Activated CD4-positive, alpha-beta T cell treated with anti-CD3 and anti-CD28 coated beads, Interleukin-2, amount 10 ng/mL, durations not matched to agents 7 days and 5 days (primary cell): ENCODE measurements around the gene STK40. TPM values are rescaled to one million over a fixed set of nuclear protein-coding genes. Genes with fewer than 3 reads are reported as not detected.

Source experiments
- CTCF ChIA-PET: fragments of 350-600 bp; sonication (Branson Sonifier 250); formaldehyde crosslinking; loops from one replicate; lab custom pipeline; 2021; ENCODE audit warnings: antibody characterized with exemption; lab: Charles Lee
- POLR2A ChIA-PET: fragments of 350-600 bp; sonication (Branson Sonifier 250); formaldehyde crosslinking; loops from one replicate; lab custom pipeline; 2021; ENCODE audit warnings: antibody characterized with exemption; lab: Charles Lee
- DNase-seq: peaks from one replicate; pipeline ENCODE4 v3.0.0-alpha.2; 2020
- H3K27ac Mint-ChIP-seq: one replicate; pipeline ENCODE4 v1.8.0; 2021; ENCODE audit warnings: mild to moderate bottlenecking, moderate library complexity, mixed read lengths
- H3K27me3 Mint-ChIP-seq: one replicate; pipeline ENCODE4 v1.8.0; 2021; ENCODE audit warnings: mixed read lengths
- H3K36me3 Mint-ChIP-seq: one replicate; pipeline ENCODE4 v1.8.0; 2021; ENCODE audit warnings: low read depth, mixed read lengths
- H3K4me1 Mint-ChIP-seq: one replicate; pipeline ENCODE4 v1.8.0; 2021; ENCODE audit warnings: mixed read lengths
- H3K4me3 Mint-ChIP-seq: one replicate; pipeline ENCODE4 v1.8.0; 2021; ENCODE audit warnings: mild to moderate bottlenecking, moderate library complexity, mixed read lengths
- H3K9me3 Mint-ChIP-seq: one replicate; pipeline ENCODE4 v1.8.0; 2021; ENCODE audit warnings: mixed read lengths
- total RNA-seq, 2 experiments: library from RNA; stranded (reverse); gene quantifications; one replicate each; pipeline ENCODE4 v1.2.3, GENCODE V29; 2021

STK40 gene
- total RNA-seq, 2 experiments from 2014 or later = 53.7 to 59.1 TPM

- H3K36me3 Mint-ChIP-seq = peaks cover 23% of the 10 kb centered on the region
- peak overlapping the region; percentile 92 for H3K4me3 Mint-ChIP-seq
- no peak for DNase-seq
- H3K4me1 Mint-ChIP-seq = peaks cover 40% of the 10 kb centered on the region
- H3K27ac Mint-ChIP-seq = peak overlapping the region; percentile 41
- CTCF ChIA-PET = interaction anchor here (0.5 to 1.2 kb wide), 2 partner anchors 23 to 63 kb away, joined by 3 read pairs; no protein-coding TSS in a partner anchor
- no peaks in the 10 kb centered on the region for H3K9me3 Mint-ChIP-seq
- no peaks in the 10 kb centered on the region for H3K27me3 Mint-ChIP-seq
- POLR2A ChIA-PET = interaction anchor here (1.1 kb wide), 1 partner anchor 10 kb away, joined by 3 read pairs; no protein-coding TSS in a partner anchor
Observed at GRCh38 chr1:36396359-36396758, 10.6 kb upstream of the STK40 start.

DNA sequence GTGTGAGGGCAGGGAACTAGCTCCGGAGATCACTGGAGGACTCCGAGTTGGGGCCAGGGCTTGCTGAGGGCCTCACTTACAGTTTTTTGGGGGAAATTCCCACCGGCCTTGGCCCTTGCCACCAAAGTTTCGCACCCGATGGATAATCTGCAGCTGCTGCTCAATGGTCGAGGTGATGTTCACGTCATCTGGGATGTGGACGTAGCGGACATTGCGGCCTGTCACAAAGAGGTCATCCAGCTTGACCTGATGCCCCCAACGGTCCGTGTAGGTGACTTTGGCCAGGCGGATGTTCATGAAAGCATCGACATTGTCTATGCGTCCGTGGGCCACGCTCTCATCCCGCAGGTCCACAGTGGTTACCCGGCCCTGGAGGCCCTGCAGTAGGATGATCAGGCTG is 8.0 kb upstream of the STK40 start:
- no peak for DNase-seq
- Mint-ChIP-seq H3K27ac (no peak overlapping the region), H3K9me3 (no peaks in the 10 kb centered on the region), H3K27me3 (no peaks in the 10 kb centered on the region), H3K4me3 (no peak overlapping the region), H3K4me1 (peaks cover 54% of the 10 kb centered on the region), H3K36me3 (peaks cover 38% of the 10 kb centered on the region)
- ChIA-PET POLR2A (no interaction called here), CTCF (interaction anchor here (0.9 to 1.4 kb wide), 2 partner anchors 10 to 19 kb away, joined by 3 read pairs; no protein-coding TSS in a partner anchor)

- Mint-ChIP-seq H3K36me3 (peaks cover 38% of the 10 kb centered on the region), H3K27me3 (no peaks in the 10 kb centered on the region), H3K4me3 (no peak overlapping the region), H3K9me3 (no peaks in the 10 kb centered on the region), H3K27ac (no peak overlapping the region), H3K4me1 (peaks cover 51% of the 10 kb centered on the region)
- CTCF ChIA-PET = no interaction called here
- POLR2A ChIA-PET = no interaction called here
- no peak for DNase-seq
Observed at GRCh38 chr1:36392836-36393235, 7.1 kb upstream of the STK40 start.

DNA sequence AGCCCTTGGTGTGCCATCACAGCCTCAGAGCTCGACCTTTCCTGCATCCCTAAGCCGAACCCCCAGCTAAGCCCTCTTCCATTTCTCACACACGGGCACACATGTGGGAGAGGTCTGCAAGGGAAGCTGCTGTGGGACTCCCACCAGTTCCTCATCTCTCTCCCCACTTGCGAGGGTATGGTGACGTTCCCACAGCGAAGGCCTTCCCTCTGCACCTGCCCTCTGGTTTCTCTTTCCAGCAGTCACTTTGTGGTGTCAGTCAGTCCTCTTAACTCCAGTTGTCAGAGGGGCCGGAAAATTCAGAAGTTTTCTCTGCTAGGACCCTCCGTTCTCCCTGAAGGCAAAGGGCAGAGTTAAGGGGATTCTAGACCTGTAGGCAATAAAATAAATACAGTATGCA is 5.5 kb upstream of the STK40 start:
- no peak for DNase-seq
- CTCF ChIA-PET = interaction anchor here (1.4 kb wide), 1 partner anchor 22 kb away, joined by 3 read pairs; no protein-coding TSS in a partner anchor
- H3K36me3 Mint-ChIP-seq = peaks cover 40% of the 10 kb centered on the region
- H3K27ac Mint-ChIP-seq = no peak overlapping the region
- no peak overlapping the region for H3K4me3 Mint-ChIP-seq
- peaks cover 55% of the 10 kb centered on the region for H3K4me1 Mint-ChIP-seq
- no peaks in the 10 kb centered on the region for H3K27me3 Mint-ChIP-seq
- POLR2A ChIA-PET = no interaction called here
- no peaks in the 10 kb centered on the region for H3K9me3 Mint-ChIP-seq

GRCh38 chr1:36390411-36390810 is 4.7 kb upstream of the STK40 start:
- H3K27ac Mint-ChIP-seq = no peak overlapping the region
- H3K9me3 Mint-ChIP-seq = no peaks in the 10 kb centered on the region
- ChIA-PET CTCF (interaction anchor here (4.9 kb wide), 1 partner anchor 9 kb away, joined by 55 read pairs; the partner anchor contains the start of gene LSM10), POLR2A (no interaction called here)
- H3K27me3 Mint-ChIP-seq = no peaks in the 10 kb centered on the region
- peaks cover 40% of the 10 kb centered on the region for H3K36me3 Mint-ChIP-seq
- no peak for DNase-seq
- H3K4me1 Mint-ChIP-seq = peaks cover 50% of the 10 kb centered on the region
- no peak overlapping the region for H3K4me3 Mint-ChIP-seq

- peaks cover 50% of the 10 kb centered on the region for H3K4me1 Mint-ChIP-seq
- POLR2A ChIA-PET = no interaction called here
- no peak overlapping the region for H3K27ac Mint-ChIP-seq
- H3K4me3 Mint-ChIP-seq = no peak overlapping the region
- H3K27me3 Mint-ChIP-seq = no peaks in the 10 kb centered on the region
- CTCF ChIA-PET = interaction anchor here (4.9 kb wide), 1 partner anchor 10 kb away, joined by 55 read pairs; the partner anchor contains the start of gene LSM10
- peaks cover 40% of the 10 kb centered on the region for H3K36me3 Mint-ChIP-seq
- H3K9me3 Mint-ChIP-seq = no peaks in the 10 kb centered on the region
- DNase-seq = no peak
Observed at GRCh38 chr1:36389999-36390398, 4.3 kb upstream of the STK40 start.

DNA sequence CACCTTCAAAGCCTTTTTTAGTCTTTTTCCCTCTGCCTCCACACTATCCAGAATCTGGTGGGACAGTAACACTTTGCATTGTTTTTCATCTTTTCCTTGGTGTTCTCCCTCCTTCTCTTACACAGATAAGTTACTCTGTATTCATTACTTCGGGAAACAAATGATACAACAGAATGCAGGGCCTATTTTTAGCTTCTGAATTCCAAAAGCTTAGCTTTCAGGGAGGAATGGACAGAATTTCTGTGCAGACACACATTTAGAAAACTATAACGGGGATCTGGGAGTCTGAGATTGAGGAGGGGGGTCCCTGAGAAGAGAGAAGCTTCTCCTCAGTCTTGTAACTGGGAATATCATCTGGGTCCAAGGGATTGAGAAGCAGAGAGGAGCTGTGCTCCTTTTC is 3.5 kb upstream of the STK40 start:
- ChIA-PET CTCF (interaction anchor here (1.3 to 4.9 kb wide), 4 partner anchors 10 to 24 kb away, joined by 3 to 55 read pairs (median 7); partner anchors contain the start of gene LSM10), POLR2A (no interaction called here)
- Mint-ChIP-seq H3K27ac (peak overlapping the region; percentile 43), H3K4me1 (peaks cover 54% of the 10 kb centered on the region), H3K27me3 (no peaks in the 10 kb centered on the region), H3K9me3 (no peaks in the 10 kb centered on the region), H3K4me3 (no peak overlapping the region), H3K36me3 (peaks cover 42% of the 10 kb centered on the region)
- no peak for DNase-seq

DNA sequence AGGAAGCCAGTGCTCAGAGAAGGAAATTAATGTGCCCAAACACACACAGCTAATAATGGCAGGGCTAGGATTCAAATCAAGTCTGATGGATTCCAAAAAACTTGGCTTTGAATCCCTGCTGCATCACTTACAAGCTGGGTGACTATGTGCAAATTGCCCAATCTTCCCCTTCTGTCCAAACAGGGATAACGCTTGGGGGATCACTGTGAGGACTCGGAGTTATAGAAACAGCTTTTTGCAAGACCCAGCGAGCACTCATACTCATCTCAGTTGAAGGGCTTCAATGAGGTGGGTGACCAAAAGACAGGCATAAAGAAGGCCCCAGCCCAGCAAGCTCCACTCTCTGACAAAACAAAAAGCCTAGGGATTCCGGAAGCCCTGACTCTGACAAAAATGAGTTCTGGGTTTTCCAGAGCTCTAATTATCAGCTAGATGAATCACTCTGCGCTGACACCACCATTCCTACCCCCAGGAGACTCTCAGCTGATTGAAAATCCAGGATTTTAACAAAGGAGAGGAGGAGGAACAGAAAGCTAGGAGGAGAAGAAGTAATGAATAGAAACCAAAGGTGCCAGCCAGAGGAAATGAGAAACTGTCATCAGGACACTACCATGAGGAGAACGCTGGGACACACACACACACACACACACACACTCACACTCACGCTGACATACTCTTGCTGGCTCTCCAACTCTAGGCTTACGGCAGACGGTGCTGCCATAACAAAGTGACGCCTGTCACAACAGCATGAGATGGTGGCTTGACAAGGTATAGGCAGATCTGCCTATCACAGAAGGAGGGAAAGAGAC is 1.6 kb upstream of the STK40 start:
- Mint-ChIP-seq H3K27ac (peak overlapping the region; percentile 99), H3K4me1 (peaks cover 65% of the 10 kb centered on the region), H3K36me3 (peaks cover 37% of the 10 kb centered on the region), H3K27me3 (no peaks in the 10 kb centered on the region), H3K4me3 (peak overlapping the region; percentile 82), H3K9me3 (no peaks in the 10 kb centered on the region)
- POLR2A ChIA-PET = interaction anchor here (0.9 to 1.4 kb wide), 6 partner anchors 10 to 227 kb away, joined by 3 to 6 read pairs (median 4); partner anchors contain the start of genes LSM10 and THRAP3
- CTCF ChIA-PET = interaction anchor here (0.6 to 4.9 kb wide), 12 partner anchors 12 to 237 kb away, joined by 3 to 55 read pairs (median 3); partner anchors contain the start of gene LSM10
- no peak for DNase-seq

- DNase-seq = peak; percentile 94
- peak overlapping the region; percentile 82 for H3K4me3 Mint-ChIP-seq
- peaks cover 66% of the 10 kb centered on the region for H3K4me1 Mint-ChIP-seq
- H3K36me3 Mint-ChIP-seq = peaks cover 35% of the 10 kb centered on the region
- no peaks in the 10 kb centered on the region for H3K27me3 Mint-ChIP-seq
- peak overlapping the region; percentile 99 for H3K27ac Mint-ChIP-seq
- ChIA-PET POLR2A (interaction anchor here (0.6 to 1.4 kb wide), 9 partner anchors 9 to 226 kb away, joined by 3 to 6 read pairs (median 4); partner anchors contain the start of genes LSM10 and THRAP3), CTCF (interaction anchor here (0.7 to 4.9 kb wide), 11 partner anchors 13 to 237 kb away, joined by 3 to 55 read pairs (median 3); partner anchors contain the start of gene LSM10)
- H3K9me3 Mint-ChIP-seq = no peaks in the 10 kb centered on the region
Observed at GRCh38 chr1:36386265-36387140, 779 bp upstream of the STK40 start.

- ChIA-PET POLR2A (no interaction called here), CTCF (interaction anchor here (0.5 to 1.4 kb wide), 4 partner anchors 8 to 124 kb away, joined by 3 to 5 read pairs (median 4); no protein-coding TSS in a partner anchor)
- Mint-ChIP-seq H3K9me3 (no peaks in the 10 kb centered on the region), H3K36me3 (peaks cover 25% of the 10 kb centered on the region), H3K27me3 (no peaks in the 10 kb centered on the region), H3K4me3 (peak overlapping the region; percentile 82), H3K27ac (peak overlapping the region; percentile 91), H3K4me1 (peaks cover 69% of the 10 kb centered on the region)
- DNase-seq = peak; percentile 62
Observed at GRCh38 chr1:36384542-36385409, 948 bp downstream of the STK40 start.

DNA sequence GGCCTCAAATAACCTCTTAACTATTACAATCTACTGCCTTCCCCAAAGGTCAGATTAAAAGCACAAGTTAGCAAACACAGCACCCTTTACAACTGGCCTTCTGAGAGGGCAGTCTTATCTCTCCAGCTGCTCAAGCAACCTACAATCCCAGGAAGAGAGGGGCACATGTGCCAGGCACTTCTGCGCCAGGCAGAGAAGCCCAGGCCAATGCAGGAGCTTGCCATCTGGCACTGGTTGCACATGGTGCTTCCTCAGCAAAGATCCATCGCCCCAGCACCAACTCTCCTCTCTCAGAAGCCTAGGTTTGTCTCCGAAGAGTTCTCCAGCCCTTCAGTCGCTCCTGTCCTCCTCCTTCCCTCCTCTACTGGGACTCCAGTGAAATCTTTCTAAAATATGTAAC is 2.5 kb downstream of the STK40 start:
- Mint-ChIP-seq H3K27me3 (no peaks in the 10 kb centered on the region), H3K36me3 (peaks cover 22% of the 10 kb centered on the region), H3K4me1 (peaks cover 73% of the 10 kb centered on the region), H3K4me3 (peak overlapping the region; percentile 82), H3K27ac (peak overlapping the region; percentile 60), H3K9me3 (no peaks in the 10 kb centered on the region)
- no peak for DNase-seq
- CTCF ChIA-PET = interaction anchor here (1.4 to 1.5 kb wide), 3 partner anchors 11 to 14 kb away, joined by 3 to 6 read pairs (median 5); partner anchors contain the start of gene LSM10
- POLR2A ChIA-PET = no interaction called here
